Activated T-cell treated with anti-CD3 and anti-CD28 coated beads, Interleukin-2, amount 50 U/mL, for 72 hours (primary cell): Measurements from ENCODE around the gene TEAD1. TPM values are rescaled to one million over a fixed set of nuclear protein-coding genes. Genes with fewer than 3 reads are reported as not detected.

ENCODE experiments used
- ATAC-seq, 2 donors: fragments of 150-1000 bp; cut with Tn5 transposase; replicated peaks in 1 of 2; 2 replicates each; pipeline ENCODE4 v1.10.0; 2021; ENCODE audit warnings: moderate library complexity in 2 of 2, mild to moderate bottlenecking in 1 of 2
- DNase-seq, 2 donors: peaks; one replicate each; pipeline ENCODE4 v3.0.0; 2021 to 2022; ENCODE audit warnings: mixed read lengths in 1 of 2
- H3K27ac Mint-ChIP-seq: one replicate; pipeline ENCODE4 v1.8.0; 2022; ENCODE audit warnings: mild to moderate bottlenecking, moderate library complexity, mixed read lengths
- H3K27me3 Mint-ChIP-seq: one replicate; pipeline ENCODE4 v1.8.0; 2022; ENCODE audit warnings: low read depth, mixed read lengths
- H3K36me3 Mint-ChIP-seq, 2 donors: one replicate each; pipeline ENCODE4 v1.8.0; 2022; ENCODE audit warnings: mixed read lengths in 2 of 2, mild to moderate bottlenecking in 1 of 2; ENCODE audit not compliant: insufficient read depth in 2 of 2
- H3K4me1 Mint-ChIP-seq: one replicate; pipeline ENCODE4 v1.8.0; 2022; ENCODE audit warnings: low read depth, mixed read lengths
- H3K4me3 Mint-ChIP-seq, 2 donors: one replicate each; pipeline ENCODE4 v1.8.0; 2022; ENCODE audit warnings: mild to moderate bottlenecking in 2 of 2, mixed read lengths in 2 of 2, moderate library complexity in 2 of 2
- H3K9me3 Mint-ChIP-seq, 2 donors: one replicate each; pipeline ENCODE4 v1.8.0; 2022; ENCODE audit warnings: mixed read lengths in 2 of 2
- total RNA-seq, 2 donors: library from RNA; stranded (reverse); gene quantifications; one replicate each; pipeline ENCODE4 v1.2.3, GENCODE V29; 2022

Gene TEAD1
- total RNA-seq, 2 donors from 2014 or later, result 0.31 to 0.35 TPM

DNA sequence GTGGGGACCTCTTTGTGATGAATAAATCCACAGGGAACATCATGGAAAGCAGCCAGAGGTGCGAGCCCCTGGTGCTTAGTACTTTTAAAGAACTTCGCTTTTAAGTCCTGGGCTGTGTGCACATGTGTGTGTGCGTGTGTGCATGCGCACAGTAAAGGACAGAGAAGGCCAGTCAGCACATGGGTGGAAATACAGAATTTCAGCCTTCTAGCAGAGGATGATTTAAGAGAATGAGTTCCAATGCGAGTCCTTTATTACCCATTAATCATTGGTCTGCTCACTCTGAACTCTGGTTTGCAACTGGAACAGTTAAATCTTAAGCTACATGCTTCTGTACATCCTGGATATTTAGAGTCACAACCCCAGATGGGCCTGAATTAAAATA lies 18.9 kb downstream of the TEAD1 start:
- Mint-ChIP-seq H3K9me3 (no peaks in the 10 kb centered on the region), H3K4me3 (no peak overlapping the region), H3K27ac (no peak overlapping the region), H3K27me3 (peaks cover 82% of the 10 kb centered on the region), H3K4me1 (peaks cover 13% of the 10 kb centered on the region), H3K36me3 (no peaks in the 10 kb centered on the region)
- ATAC-seq (no peak), DNase-seq (no peak)

DNA sequence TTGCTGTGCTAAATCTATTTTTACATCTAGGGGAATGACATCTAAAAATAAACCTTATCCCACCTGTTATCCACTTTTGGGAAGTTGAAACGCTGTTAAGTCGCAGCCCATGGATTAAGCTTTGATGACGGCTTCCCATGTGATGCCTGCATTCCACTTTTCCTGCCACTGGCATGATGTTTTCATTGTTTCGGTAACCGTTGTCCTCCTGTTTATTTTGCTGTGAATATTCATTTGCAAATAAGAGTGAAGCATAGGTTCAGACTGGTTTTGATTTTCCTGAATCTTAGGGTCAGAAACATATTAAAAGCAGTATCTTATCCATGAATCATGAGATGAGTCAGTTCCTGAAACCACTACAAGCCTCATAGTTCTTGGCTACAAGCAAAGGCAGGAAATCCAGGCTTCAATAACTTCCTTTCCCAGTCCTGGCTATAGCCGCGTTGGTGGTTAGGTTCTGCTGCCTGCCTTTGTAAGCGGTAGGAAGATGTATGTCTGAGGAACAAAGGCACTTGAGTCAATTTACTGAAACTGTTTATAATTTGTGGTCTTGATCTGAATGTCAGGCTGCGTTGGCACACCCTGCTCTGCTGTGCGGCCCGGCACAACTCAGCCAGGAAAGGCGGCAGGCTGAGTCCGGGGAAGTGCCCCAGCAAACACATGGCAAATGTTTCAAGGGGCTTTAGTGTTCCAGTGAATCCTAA lies 19.4 kb downstream of the TEAD1 start:
- peak in 1 of 2 donors; percentile 8 for DNase-seq
- Mint-ChIP-seq H3K27me3 (peaks cover 82% of the 10 kb centered on the region), H3K27ac (no peak overlapping the region), H3K4me3 (peak overlapping the region in 1 of 2 donors; percentile 6), H3K36me3 (no peaks in the 10 kb centered on the region), H3K4me1 (peaks cover 13% of the 10 kb centered on the region), H3K9me3 (no peaks in the 10 kb centered on the region)
- ATAC-seq, result peak; percentile 64 to 73

DNA sequence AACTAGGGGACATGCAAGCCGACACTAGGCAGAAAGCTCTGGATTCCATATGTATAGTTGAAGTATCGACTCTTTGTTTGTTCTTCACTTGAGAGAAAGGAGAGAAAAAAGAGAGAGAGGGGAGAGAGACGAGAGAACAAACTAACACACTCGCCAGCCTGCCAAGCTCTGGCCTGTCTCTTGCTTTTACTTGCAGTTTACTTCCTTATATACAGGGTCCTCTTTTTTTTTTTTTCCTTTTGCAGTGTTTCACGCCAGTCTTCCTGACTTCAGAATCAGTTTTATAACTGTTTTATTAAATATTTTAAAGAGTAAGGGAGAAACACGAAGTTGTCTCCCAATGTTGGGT lies 19.9 kb downstream of the TEAD1 start:
- Mint-ChIP-seq H3K9me3 (no peaks in the 10 kb centered on the region), H3K4me1 (peaks cover 13% of the 10 kb centered on the region), H3K27ac (no peak overlapping the region), H3K36me3 (no peaks in the 10 kb centered on the region), H3K4me3 (peak overlapping the region in 1 of 2 donors; percentile 6), H3K27me3 (peaks cover 82% of the 10 kb centered on the region)
- ATAC-seq, result no peak
- no peak for DNase-seq

DNA sequence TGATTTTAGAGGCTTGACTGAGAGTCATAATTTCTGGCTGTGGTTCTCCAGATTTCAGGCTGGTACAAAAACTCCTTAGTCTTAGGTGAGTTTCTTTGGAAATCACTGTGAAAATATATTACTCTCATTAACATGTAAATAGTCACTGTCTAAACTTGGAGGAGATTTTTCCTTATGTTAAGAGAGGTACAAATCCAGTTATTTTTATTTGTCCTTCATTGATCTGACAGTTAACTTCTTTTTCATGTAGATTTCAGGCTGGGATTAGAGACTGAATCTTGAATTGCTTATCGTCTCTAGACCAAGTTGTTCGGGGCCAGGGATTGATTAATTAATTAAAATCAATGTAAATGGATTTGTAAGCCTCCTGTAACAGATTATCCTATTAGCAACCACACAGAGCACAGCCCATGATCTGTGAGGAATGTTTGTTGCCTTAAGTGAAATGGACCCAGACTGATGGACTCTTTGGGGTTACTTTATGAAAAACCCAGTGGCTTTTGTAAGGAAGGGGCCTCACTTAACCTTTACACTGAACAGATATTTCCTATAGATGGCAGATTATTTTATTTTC lies 21.1 kb downstream of the TEAD1 start:
- DNase-seq, result no peak
- Mint-ChIP-seq H3K4me3 (no peak overlapping the region), H3K4me1 (peaks cover 13% of the 10 kb centered on the region), H3K36me3 (no peaks in the 10 kb centered on the region), H3K9me3 (no peaks in the 10 kb centered on the region), H3K27me3 (peaks cover 79% of the 10 kb centered on the region), H3K27ac (no peak overlapping the region)
- no peak for ATAC-seq

DNA sequence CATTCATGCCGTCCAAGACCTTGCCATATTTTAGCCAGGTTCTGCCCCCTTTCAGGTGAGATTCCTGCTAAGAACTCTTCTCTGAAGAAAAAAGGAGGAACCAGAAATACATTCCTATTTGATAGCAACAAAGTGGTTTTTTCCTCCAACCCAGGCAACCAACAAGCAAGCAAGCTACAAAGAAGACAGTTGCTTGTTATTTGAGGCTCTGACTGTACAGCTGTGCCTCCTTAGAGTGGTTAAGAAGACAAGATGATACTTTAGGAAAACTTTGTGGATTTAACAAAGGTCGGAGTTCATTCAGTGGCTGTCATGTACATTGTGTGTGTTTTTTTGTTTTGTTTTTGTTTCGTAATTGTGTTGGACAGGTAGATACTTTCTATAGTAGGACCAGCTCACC lies 21.7 kb downstream of the TEAD1 start:
- ATAC-seq (no peak), DNase-seq (no peak)
- Mint-ChIP-seq H3K9me3 (no peaks in the 10 kb centered on the region), H3K4me3 (no peak overlapping the region), H3K4me1 (peaks cover 13% of the 10 kb centered on the region), H3K36me3 (no peaks in the 10 kb centered on the region), H3K27ac (no peak overlapping the region), H3K27me3 (peaks cover 78% of the 10 kb centered on the region)

DNA sequence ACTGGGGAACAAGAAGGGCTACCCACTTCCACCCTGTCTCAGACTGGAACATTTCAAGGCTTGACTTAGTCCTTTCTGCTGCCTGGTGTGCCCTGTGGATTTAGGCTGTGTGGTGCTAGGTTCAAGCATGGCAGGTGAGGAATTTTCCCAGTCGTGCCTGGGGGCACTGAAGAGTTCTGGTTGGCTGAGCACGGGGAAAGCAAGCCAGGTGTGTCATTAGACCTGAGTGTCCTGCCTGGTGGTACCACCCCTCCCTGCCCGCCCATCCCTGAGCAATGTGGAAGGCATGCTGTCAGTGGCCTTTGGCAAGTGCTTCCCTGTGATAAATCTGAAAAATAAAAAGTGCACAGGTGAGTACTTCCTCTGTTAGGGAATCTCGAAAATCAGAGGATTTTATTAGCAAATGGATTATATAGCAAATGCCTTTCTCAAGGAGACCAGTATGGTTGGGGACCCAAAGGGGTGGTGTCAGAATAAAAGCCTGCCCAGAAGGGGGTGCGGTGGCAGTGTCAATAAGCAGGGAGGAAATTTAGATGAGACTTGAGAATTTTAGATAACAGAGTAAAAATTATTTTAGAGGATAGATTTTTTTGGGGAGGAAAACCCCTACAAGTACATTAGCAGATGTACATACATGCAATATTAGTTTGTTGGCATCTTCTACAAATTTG lies 22.8 kb downstream of the TEAD1 start:
- Mint-ChIP-seq H3K4me3 (no peak overlapping the region), H3K27me3 (peaks cover 84% of the 10 kb centered on the region), H3K27ac (no peak overlapping the region), H3K9me3 (no peaks in the 10 kb centered on the region), H3K36me3 (no peaks in the 10 kb centered on the region), H3K4me1 (peaks cover 13% of the 10 kb centered on the region)
- no peak for DNase-seq
- no peak for ATAC-seq

DNA sequence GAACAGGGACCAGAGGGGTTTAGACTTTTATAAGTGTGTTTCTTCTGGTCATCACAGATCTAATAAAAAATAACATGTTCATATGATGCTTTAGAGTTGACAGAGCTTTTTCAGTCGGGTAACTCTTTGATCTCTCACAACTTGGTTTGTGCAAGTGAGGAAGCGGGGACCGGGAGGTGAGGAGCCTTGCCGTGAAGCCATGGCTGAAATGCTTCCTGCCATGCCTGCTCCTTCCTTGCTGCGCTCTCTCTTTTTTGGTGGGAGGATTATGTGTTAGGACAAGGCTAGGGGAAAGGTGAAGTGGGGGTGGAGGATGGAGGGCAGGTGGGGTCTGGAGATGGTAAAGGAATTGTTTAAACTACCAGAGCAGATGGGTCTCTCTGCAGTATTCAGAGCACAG lies 23.8 kb downstream of the TEAD1 start:
- Mint-ChIP-seq H3K9me3 (no peaks in the 10 kb centered on the region), H3K27ac (no peak overlapping the region)

DNA sequence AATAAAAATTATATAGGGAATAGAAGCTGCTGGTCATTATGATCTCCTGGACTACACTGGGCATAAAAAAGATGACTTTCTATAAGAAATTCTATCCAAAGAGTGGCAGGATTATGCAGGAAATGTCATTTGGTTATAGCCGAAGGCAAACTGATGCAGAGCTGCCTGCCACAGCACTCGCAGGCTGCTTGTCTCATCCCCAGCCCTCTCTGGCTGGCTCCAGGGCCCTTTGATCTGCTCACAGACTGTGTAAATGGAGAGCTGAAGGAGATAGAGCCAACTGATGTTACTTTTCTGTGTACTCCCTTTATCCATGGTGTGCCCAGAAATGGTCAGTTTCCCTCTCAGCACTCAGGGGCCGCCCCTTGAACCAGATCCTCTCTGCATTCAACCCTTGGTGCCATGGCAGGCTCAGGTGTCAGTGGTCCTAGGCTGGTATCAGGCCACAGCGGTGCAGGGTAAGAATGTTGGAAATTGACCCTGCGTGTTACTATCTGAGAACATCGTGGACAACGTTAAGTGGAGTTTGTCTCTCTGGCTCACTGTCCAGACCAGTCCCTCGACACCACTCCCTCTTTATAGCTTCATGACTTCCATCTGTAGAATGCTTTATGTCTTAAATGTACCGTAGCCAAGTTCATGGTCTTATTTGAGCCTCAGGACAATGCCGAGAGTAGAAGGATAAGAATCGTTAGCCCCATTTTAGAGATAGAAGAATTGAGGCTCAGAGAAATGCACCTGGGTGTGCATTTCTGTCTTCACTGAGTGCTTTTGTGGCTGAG lies 27.8 kb downstream of the TEAD1 start:
- ATAC-seq (no peak), DNase-seq (no peak)
- no peak overlapping the region for H3K4me3 Mint-ChIP-seq
- H3K36me3 Mint-ChIP-seq, result no peaks in the 10 kb centered on the region
- H3K27me3 Mint-ChIP-seq, result peaks cover 85% of the 10 kb centered on the region
- H3K9me3 Mint-ChIP-seq, result no peaks in the 10 kb centered on the region
- no peak overlapping the region for H3K27ac Mint-ChIP-seq
- H3K4me1 Mint-ChIP-seq, result no peaks in the 10 kb centered on the region

More for the DNA sequence above, 23.8 kb downstream of the TEAD1 start:
- Mint-ChIP-seq H3K4me3 (no peak overlapping the region), H3K4me1 (peaks cover 13% of the 10 kb centered on the region), H3K27me3 (peaks cover 94% of the 10 kb centered on the region), H3K36me3 (no peaks in the 10 kb centered on the region)
- ATAC-seq, result no peak
- DNase-seq, result no peak

DNA sequence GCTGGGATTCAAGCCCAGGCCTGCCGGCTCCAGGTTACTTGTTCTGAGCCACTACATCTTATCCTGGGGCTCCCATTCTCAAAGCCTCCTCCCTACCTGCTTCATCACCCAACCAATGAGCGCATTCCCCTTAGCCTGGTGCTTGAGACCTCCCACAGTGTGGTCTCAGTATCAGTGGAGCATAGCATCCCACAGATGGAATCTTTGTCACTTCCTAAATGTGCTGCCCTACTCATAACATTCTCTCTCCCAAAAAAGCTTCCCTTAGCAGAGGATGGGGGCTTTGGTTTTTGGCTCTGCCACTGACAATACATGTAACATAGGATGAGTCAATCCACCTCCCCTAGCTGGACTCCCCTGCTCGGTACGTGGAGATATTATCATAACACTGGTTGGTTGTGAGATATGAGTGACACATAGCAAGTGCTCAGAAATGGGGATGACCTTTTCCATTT lies 28.8 kb downstream of the TEAD1 start:
- H3K27ac Mint-ChIP-seq, result no peak overlapping the region
- H3K4me3 Mint-ChIP-seq, result no peak overlapping the region
- DNase-seq, result no peak
- no peaks in the 10 kb centered on the region for H3K4me1 Mint-ChIP-seq
- no peaks in the 10 kb centered on the region for H3K36me3 Mint-ChIP-seq
- no peak for ATAC-seq
- peaks cover 84% of the 10 kb centered on the region for H3K27me3 Mint-ChIP-seq
- H3K9me3 Mint-ChIP-seq, result no peaks in the 10 kb centered on the region

DNA sequence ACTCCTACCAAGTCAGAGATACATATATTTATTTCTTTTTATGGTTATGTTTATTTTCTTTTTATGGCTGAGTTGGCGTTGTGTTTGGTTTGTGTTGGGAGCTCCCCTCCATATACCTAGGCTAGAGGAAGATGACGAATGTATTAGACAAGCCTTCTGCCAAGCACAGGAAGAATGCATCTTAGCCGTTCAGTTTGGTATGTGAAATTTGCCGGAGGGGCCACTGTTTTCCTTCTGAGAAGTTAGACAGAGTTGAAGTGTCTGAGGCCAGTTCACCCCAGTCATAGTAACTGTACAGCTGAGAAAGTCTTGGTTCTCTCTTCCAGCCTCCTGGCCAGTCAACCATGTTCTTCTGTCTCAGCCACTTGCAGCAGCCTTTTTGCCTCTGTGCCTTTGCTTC lies 29.8 kb downstream of the TEAD1 start:
- Mint-ChIP-seq H3K4me1 (no peaks in the 10 kb centered on the region), H3K27me3 (peaks cover 77% of the 10 kb centered on the region), H3K36me3 (no peaks in the 10 kb centered on the region), H3K4me3 (no peak overlapping the region), H3K27ac (no peak overlapping the region), H3K9me3 (no peaks in the 10 kb centered on the region)
- DNase-seq, result no peak
- ATAC-seq, result no peak

DNA sequence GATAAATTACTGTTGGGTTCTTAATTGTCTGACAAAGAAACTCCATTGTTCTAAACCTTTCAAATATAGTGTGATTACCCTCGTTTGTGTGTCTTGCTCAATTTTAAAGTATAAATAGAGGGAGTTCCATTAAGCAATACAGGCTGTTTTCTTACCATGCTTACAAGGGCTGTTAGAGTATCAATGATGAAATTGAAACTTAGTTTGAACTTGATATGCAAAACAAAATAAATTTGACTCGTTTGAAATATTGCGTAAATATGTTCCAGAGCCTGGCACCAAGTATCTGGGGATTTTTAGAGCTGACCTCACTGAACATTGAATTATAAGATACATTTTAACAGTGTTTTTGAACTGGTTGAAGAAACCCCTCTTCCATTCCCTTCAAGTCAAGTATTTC lies 31.7 kb downstream of the TEAD1 start:
- ATAC-seq, result no peak
- H3K27me3 Mint-ChIP-seq, result peaks cover 73% of the 10 kb centered on the region
- H3K4me1 Mint-ChIP-seq, result no peaks in the 10 kb centered on the region
- no peaks in the 10 kb centered on the region for H3K36me3 Mint-ChIP-seq
- DNase-seq, result no peak
- H3K4me3 Mint-ChIP-seq, result no peak overlapping the region
- H3K27ac Mint-ChIP-seq, result no peak overlapping the region
- no peaks in the 10 kb centered on the region for H3K9me3 Mint-ChIP-seq

DNA sequence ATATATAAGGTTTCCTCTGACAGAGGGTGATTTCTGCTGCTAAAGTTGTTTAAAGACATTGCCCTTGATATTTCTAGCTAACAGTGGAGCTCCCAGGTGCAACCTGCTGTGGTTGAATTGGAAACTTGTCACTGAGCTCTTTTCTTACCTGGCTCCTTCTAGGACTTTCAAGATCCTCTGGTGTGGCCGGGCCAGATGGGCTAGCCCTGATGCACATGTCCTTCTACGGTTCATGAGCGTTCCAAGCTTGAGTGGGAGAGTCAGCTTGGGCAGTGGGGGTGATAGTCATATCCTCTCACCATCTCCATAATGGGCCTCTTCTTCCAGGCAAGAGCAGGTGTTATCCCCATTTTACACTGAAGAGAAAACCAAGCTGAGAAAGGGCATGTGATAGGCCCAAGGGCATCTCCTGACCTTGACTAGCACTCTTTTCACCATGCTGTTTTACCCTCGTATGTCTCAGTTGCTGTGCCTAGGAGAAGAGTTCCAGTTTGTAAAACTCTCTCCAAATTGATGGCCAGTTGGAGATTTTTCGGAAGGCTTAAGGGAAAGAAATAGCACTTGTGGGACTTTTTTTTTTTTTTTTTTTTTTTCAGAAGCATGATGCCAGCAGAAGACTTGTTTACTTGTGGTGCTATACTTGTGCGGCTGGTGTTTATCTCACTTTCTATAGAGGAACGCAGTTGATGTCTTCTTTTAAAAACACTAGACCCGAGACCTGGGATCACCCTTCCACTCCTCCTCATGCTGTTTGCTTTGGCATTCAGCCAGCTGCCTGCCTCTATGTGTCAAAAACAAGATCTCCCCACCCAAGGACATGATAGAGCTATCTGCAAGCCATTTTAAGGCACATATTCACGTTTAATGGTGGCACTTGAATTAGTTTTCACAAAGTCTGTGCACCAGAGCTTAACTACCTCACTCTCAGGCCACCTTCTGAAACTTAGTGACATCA lies 32.6 kb downstream of the TEAD1 start:
- Mint-ChIP-seq H3K36me3 (no peaks in the 10 kb centered on the region), H3K4me3 (no peak overlapping the region), H3K27ac (no peak overlapping the region), H3K27me3 (peaks cover 71% of the 10 kb centered on the region), H3K9me3 (no peaks in the 10 kb centered on the region), H3K4me1 (no peaks in the 10 kb centered on the region)
- DNase-seq (no peak), ATAC-seq (no peak)
